Fibroblast of pulmonary artery (primary cell): ENCODE measurements around the gene CLVS2.

ENCODE experiments used
- DNase-seq: peaks from one replicate; pipeline ENCODE4 v3.0.0-alpha.2; 2010; ENCODE audit warnings: low read depth
- H3K4me3 ChIP-seq: replicated peaks from 2 replicates; pipeline ENCODE4 v1.5.1; 2011; ENCODE audit warnings: low read depth, mild to moderate bottlenecking, control low read depth, low read length, moderate library complexity
- TF ChIP-seq, protein P1 (sequence below): IDR thresholded peaks from 2 replicates; pipeline ENCODE4 v1.5.1; 2011; ENCODE audit warnings: mild to moderate bottlenecking, control low read depth, low read length, inconsistent platforms; ENCODE audit errors: missing control alignments

Gene CLVS2

DNA sequence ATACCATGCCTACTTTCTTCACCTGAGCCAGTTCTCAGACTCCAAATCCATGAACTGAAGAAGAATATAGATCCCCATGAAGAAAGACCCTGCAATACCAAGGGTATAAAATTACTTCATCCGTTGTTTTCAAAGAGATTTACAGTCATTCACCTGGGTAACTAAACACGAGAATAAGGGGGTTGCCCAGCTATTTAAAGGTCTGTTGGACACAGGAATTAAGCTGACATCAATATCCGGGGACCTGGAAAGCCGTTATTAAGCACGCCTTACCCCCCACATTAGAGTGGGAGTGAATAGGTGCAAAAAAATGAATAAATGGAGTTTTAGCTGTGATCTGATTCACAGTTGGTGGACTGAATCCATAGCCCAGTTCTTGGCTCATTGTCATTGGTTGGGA, 28.9 kb downstream of the CLVS2 start:
- H3K4me3 ChIP-seq, result no peak overlapping the region
- no peak for DNase-seq
- TF ChIP-seq, protein P1, sequence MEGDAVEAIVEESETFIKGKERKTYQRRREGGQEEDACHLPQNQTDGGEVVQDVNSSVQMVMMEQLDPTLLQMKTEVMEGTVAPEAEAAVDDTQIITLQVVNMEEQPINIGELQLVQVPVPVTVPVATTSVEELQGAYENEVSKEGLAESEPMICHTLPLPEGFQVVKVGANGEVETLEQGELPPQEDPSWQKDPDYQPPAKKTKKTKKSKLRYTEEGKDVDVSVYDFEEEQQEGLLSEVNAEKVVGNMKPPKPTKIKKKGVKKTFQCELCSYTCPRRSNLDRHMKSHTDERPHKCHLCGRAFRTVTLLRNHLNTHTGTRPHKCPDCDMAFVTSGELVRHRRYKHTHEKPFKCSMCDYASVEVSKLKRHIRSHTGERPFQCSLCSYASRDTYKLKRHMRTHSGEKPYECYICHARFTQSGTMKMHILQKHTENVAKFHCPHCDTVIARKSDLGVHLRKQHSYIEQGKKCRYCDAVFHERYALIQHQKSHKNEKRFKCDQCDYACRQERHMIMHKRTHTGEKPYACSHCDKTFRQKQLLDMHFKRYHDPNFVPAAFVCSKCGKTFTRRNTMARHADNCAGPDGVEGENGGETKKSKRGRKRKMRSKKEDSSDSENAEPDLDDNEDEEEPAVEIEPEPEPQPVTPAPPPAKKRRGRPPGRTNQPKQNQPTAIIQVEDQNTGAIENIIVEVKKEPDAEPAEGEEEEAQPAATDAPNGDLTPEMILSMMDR, result no peak

DNA sequence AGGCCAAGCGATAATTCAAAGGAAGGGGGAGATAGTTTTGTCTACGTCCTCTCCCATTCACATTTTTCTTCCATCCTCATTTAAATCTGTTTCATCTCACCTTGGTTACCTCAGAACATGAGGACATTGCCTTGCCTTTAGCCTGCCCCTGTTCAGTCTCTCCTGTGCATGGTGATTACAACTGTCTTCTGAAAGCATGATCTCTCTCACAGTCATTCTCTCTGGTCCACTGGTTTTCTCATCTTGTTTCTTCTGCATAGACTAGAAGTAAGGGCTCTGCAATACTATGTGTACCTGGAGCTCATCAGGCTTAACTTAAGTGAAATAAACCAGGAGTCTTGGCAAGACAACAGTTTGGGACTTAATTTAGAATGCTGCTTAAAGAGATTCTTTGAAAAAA, 31.4 kb downstream of the CLVS2 start:
- TF ChIP-seq, protein P1, result no peak
- DNase-seq, result no peak
- no peak overlapping the region for H3K4me3 ChIP-seq

DNA sequence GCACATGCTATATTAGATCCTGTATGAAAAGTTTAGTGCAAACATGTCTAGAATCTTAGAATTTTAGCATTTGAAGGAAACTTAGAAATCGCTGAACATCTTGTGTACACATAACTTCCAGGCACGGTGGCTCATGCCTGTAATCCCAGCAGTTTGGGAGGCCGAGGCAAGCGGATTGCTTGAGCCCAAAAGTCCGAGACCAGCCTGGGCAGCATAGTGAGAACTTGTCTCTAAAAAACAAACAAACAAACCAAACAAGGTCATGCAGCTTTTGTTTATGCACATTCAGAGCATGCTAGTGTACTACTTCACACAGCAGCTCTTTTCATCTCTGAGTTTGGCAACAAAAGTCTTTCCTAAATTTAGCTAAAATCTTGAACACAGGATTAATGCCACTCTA, 32.2 kb downstream of the CLVS2 start:
- H3K4me3 ChIP-seq, result no peak overlapping the region
- no peak for DNase-seq
- TF ChIP-seq, protein P1, result no peak

DNA sequence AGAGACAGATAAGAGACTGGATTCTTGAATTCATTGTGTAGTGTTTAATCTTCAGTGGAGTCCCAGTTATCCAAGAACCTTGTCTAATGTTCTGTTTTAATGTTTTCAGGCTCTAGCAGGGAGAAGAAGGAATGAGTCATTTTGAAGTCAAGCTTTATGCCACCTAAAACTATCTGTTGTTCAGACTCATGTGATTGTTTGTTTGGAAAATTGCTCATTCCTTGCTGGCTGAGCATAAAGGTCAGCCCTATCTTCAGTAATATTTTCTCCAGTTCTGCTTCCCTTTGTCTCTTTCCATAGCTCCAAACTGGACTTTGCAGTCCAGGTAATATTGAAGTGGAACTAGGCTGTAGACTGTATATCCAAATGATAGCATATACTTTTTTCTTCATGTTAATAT, 34.2 kb downstream of the CLVS2 start:
- no peak overlapping the region for H3K4me3 ChIP-seq
- TF ChIP-seq, protein P1, result no peak
- no peak for DNase-seq

DNA sequence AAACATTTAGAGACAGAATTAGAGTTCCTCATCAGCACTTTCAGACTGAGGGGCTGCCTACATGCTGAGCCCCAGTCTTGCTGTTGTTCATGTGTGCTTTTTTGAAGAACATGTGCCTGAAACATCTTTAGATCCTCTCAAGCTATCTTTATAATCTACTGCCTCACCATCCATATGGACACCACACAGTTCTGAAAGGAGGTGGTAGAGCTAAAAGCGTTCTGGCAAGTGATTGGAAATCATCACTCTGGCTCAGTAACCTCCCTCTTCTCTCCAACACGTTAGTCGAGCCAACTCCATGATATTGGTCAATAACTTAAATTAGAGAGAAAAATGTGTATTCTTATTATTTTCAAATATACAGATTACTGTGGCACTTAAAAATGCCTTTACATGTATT, 40.6 kb downstream of the CLVS2 start:
- no peak overlapping the region for H3K4me3 ChIP-seq
- TF ChIP-seq, protein P1, result no peak
- DNase-seq, result no peak

DNA sequence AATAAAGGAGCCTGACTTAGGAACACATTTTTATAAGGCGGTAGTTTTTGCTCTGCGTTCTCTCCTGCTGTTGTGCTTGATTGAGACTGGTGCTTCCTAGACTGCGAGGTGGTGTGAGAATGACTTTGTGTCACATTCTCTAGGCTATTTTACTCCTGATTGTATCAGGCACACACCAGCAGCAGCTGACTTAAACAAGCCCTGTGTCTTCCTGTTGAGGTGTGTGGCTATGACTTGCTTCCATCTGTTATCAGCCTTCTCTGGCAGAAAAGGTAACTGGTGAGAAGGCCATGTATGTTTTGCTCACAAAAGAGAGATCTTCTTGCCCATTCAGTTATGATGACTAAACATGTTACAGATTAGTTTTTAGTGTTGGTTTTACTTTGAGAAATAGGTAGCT, 43.4 kb downstream of the CLVS2 start:
- H3K4me3 ChIP-seq, result no peak overlapping the region
- no peak for DNase-seq
- TF ChIP-seq, protein P1, result no peak

DNA sequence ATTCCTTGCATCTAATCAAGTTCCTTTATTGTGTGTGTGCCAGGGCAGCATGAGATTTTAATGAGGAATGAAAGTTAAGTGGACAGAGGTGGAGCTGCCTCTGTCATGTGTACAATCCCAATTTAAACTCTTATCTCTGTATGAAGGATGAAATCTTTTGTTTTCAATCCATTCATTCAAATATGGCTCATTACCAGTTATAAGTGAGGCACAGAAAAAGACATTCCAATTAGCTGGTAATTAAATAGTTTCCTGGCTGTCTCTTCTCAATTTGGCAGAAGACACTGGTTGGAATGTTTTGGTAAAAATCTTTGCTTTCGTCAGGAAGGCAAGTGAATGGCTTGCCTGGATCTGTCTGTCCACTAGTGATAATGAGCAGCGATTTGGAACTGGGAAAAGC, 46.4 kb downstream of the CLVS2 start:
- TF ChIP-seq, protein P1, result no peak
- no peak overlapping the region for H3K4me3 ChIP-seq
- DNase-seq, result no peak
